GM12892 (cell line): ENCODE data around the gene YEATS4.

Experiments used
- DNase-seq: peaks from one replicate; pipeline ENCODE4 v3.0.0; 2011; ENCODE audit not compliant: insufficient read length
- FAIRE-seq: peaks from 2 replicates; lab custom pipeline; 2011; peaks lifted over from hg19 to GRCh38; lab: Jason Lieb, UNC
- POLR2A ChIP-seq: IDR thresholded peaks from 2 replicates; pipeline ENCODE4 v1.6.1; 2011; ENCODE audit warnings: low read depth, low read length, control low read depth
- POLR2AphosphoS5 ChIP-seq: IDR thresholded peaks from 2 replicates; pipeline ENCODE4 v1.6.1; 2011; ENCODE audit warnings: low read depth, low read length, control low read depth
- TAF1 ChIP-seq: IDR thresholded peaks from 2 replicates; pipeline ENCODE4 v1.6.1; 2011; ENCODE audit warnings: low read depth, mild to moderate bottlenecking, control low read depth, low read length, borderline replicate concordance

YEATS4 gene

GRCh38 chr12:69343885-69344612 lies 15.5 kb upstream of the YEATS4 start:
- DNase-seq, result no peak
- FAIRE-seq, result no peak
- TF ChIP-seq POLR2AphosphoS5 (no peak), POLR2A (no peak), TAF1 (no peak)

- FAIRE-seq (no peak), DNase-seq (no peak)
- TF ChIP-seq POLR2AphosphoS5 (no peak), POLR2A (no peak), TAF1 (no peak)
Observed at GRCh38 chr12:69345077-69345476, 14.5 kb upstream of the YEATS4 start.

GRCh38 chr12:69345742-69346141 lies 13.8 kb upstream of the YEATS4 start:
- TF ChIP-seq POLR2A (no peak), TAF1 (no peak), POLR2AphosphoS5 (no peak)
- no peak for DNase-seq
- no peak for FAIRE-seq

GRCh38 chr12:69348162-69348938 lies 11.2 kb upstream of the YEATS4 start, which contains the start of gene LYZ:
Gene LYZ (plus strand): TSS chr12:69348381. CDS start chr12:69348409, 28 bp downstream.
- no peak for FAIRE-seq
- no peak for DNase-seq

GRCh38 chr12:69350002-69350626 lies 9.4 kb upstream of the YEATS4 start:
- DNase-seq (no peak), FAIRE-seq (no peak)
- TF ChIP-seq POLR2A, result no peak
- TF ChIP-seq POLR2AphosphoS5, result no peak
- no peak for TF ChIP-seq TAF1

More at GRCh38 chr12:69348162-69348938, 11.2 kb upstream of the YEATS4 start, which contains the start of gene LYZ:
- no peak for TF ChIP-seq TAF1
- TF ChIP-seq POLR2AphosphoS5, result no peak
- no peak for TF ChIP-seq POLR2A

GRCh38 chr12:69350777-69351176 lies 8.8 kb upstream of the YEATS4 start:
- DNase-seq (no peak), FAIRE-seq (no peak)
- TF ChIP-seq POLR2AphosphoS5 (no peak), TAF1 (no peak), POLR2A (no peak)

GRCh38 chr12:69351462-69352236 lies 7.9 kb upstream of the YEATS4 start:
- TF ChIP-seq POLR2AphosphoS5 (no peak), POLR2A (no peak), TAF1 (no peak)
- FAIRE-seq (no peak), DNase-seq (no peak)

- FAIRE-seq (no peak), DNase-seq (no peak)
- TF ChIP-seq POLR2A (no peak), POLR2AphosphoS5 (no peak), TAF1 (no peak)
Observed at GRCh38 chr12:69352904-69353303, 6.6 kb upstream of the YEATS4 start.

- no peak for DNase-seq
- no peak for FAIRE-seq
- TF ChIP-seq POLR2A (no peak), POLR2AphosphoS5 (no peak)
Observed at GRCh38 chr12:69354172-69354555, 5.4 kb upstream of the YEATS4 start.

GRCh38 chr12:69354556-69355187 lies 4.9 kb upstream of the YEATS4 start:
- DNase-seq (no peak), FAIRE-seq (no peak)
- TF ChIP-seq TAF1 (no peak), POLR2AphosphoS5 (no peak), POLR2A (no peak)
